Activated CD4-positive, alpha-beta memory T cell treated with anti-CD3 and anti-CD28 coated beads, Interleukin-2, amount 10 ng/mL, durations not matched to agents 7 days and 5 days (primary cell): ENCODE results near the gene FRMD3. TPM values are rescaled to one million over a fixed set of nuclear protein-coding genes. Genes with fewer than 3 reads are reported as not detected.

Source experiments
- CTCF ChIA-PET: fragments of 350-600 bp; sonication (Branson Sonifier 250); formaldehyde crosslinking; loops from one replicate; lab custom pipeline; 2021; ENCODE audit warnings: antibody characterized with exemption, inconsistent platforms; lab: Charles Lee
- POLR2A ChIA-PET: fragments of 350-600 bp; sonication (Branson Sonifier 250); formaldehyde crosslinking; loops from one replicate; lab custom pipeline; 2021; ENCODE audit warnings: antibody characterized with exemption; lab: Charles Lee
- DNase-seq: peaks from one replicate; pipeline ENCODE4 v3.0.0-alpha.2; 2020
- H3K27ac Mint-ChIP-seq: one replicate; pipeline ENCODE4 v1.8.0; 2021; ENCODE audit warnings: mild to moderate bottlenecking, mixed read lengths
- H3K27me3 Mint-ChIP-seq: one replicate; pipeline ENCODE4 v1.8.0; 2021; ENCODE audit warnings: mixed read lengths
- H3K36me3 Mint-ChIP-seq: one replicate; pipeline ENCODE4 v1.8.0; 2021; ENCODE audit warnings: low read depth, mixed read lengths
- H3K4me1 Mint-ChIP-seq: one replicate; pipeline ENCODE4 v1.8.0; 2021; ENCODE audit warnings: mixed read lengths
- H3K4me3 Mint-ChIP-seq: one replicate; pipeline ENCODE4 v1.8.0; 2021; ENCODE audit warnings: mild to moderate bottlenecking, mixed read lengths
- H3K9me3 Mint-ChIP-seq: one replicate; pipeline ENCODE4 v1.8.0; 2021; ENCODE audit warnings: mixed read lengths
- total RNA-seq, 2 experiments: library from RNA; stranded (reverse); gene quantifications; one replicate each; pipeline ENCODE4 v1.2.3, GENCODE V29; 2021

Gene FRMD3
- total RNA-seq, 2 experiments from 2014 or later = 0.23 to 0.30 TPM

DNA sequence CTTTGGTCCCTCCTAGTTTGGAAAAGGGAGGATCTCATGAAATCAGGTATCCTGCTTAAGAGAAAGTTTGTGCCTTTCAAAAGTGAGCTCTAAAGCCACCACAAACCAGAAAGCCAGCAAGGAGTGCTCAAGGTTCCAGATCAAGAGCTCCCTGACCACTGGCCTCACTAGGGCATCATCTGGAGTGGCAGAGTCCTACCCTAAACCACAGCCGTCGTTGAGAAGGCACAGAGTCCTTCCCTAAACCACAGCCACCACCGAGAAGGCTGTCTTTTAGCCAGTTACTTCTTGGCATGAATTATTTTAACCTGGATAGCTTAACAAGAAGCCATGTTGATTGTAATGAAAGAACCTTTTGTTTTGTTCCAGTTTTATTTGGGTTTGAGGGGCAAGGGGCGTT is 102.9 kb downstream of the FRMD3 start:
- Mint-ChIP-seq H3K4me3 (no peak overlapping the region), H3K36me3 (no peaks in the 10 kb centered on the region), H3K27me3 (peaks cover 1% of the 10 kb centered on the region), H3K27ac (no peak overlapping the region), H3K9me3 (no peaks in the 10 kb centered on the region), H3K4me1 (no peaks in the 10 kb centered on the region)
- no peak for DNase-seq
- POLR2A ChIA-PET = no interaction called here
- CTCF ChIA-PET = no interaction called here

DNA sequence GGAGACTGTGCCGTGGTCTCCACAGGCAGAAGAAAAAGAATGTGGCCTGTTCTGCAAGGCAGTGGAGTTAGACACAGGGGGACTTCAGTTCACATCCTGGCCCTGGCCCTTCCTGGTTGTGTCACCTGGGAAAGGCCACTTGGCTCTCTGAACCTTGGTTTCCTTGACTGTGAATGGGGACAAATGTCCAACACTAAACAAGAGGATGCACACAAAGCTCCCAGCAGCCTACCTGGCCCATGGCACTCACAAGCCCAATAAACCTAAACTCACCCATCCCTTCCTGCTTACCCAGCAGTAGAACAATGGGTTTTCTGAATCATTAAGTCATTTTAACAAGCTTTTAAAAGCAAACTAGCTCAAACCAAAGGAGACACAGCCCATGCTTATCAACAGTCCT is 103.9 kb downstream of the FRMD3 start:
- Mint-ChIP-seq H3K4me1 (no peaks in the 10 kb centered on the region), H3K27me3 (peaks cover 1% of the 10 kb centered on the region), H3K36me3 (no peaks in the 10 kb centered on the region), H3K9me3 (no peaks in the 10 kb centered on the region), H3K27ac (no peak overlapping the region), H3K4me3 (no peak overlapping the region)
- POLR2A ChIA-PET = no interaction called here
- DNase-seq = no peak
- CTCF ChIA-PET = no interaction called here

DNA sequence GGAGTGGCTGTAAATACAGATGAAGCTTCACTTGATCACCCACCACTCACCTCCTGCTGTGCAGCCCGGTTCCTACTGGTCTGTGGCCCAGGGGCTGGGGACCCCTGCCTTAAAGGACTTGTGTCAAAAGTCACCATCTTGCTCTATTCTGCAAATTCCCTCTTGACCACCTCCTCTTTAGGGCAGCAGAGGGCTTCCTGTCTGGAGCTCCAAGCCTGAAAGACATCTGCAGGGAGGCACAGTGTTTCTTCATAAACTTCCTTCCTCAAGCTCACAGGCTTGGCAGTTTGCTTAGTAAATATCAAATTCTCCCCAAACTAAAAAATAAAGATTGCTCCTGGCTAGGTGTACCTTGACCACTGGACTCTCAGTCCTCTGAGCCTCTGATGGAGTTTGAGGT is 104.4 kb downstream of the FRMD3 start:
- POLR2A ChIA-PET = no interaction called here

DNA sequence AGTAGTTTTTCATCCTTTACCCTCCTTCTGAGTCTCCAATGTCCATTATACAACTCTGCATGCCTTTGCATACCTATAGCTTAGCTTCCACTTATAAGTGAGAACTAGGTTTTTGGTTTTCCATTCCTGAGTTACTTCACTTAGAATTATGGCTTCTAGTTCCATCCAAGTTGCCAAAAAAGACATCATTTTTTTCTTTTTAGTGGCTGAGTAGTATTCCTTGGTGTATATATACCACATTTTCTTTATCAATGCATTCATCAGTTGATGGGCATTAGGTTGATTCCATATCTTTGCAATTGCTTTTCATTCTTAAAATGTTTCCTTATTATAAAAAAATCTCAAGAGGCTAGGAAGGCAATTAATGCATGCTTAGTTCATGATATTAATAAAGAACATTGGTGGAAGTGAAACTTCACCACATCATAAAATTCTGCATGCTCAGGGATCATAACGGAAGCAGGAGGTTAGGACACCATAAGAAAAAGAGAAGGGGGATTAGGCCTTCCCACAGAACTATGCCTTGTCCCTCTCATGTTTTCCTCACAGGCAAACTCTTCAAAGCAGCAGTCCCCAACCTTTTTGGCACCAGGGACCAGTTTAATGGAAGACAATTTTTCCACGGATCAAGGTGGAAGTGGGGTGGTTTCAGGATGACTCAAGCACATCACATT is 105.2 kb downstream of the FRMD3 start:
- H3K36me3 Mint-ChIP-seq = no peaks in the 10 kb centered on the region
- CTCF ChIA-PET = no interaction called here
- DNase-seq = no peak

More for the DNA sequence above, 104.4 kb downstream of the FRMD3 start:
- H3K36me3 Mint-ChIP-seq = no peaks in the 10 kb centered on the region
- peaks cover 1% of the 10 kb centered on the region for H3K27me3 Mint-ChIP-seq
- no peaks in the 10 kb centered on the region for H3K4me1 Mint-ChIP-seq
- H3K27ac Mint-ChIP-seq = no peak overlapping the region
- CTCF ChIA-PET = no interaction called here
- no peak for DNase-seq
- no peaks in the 10 kb centered on the region for H3K9me3 Mint-ChIP-seq
- H3K4me3 Mint-ChIP-seq = no peak overlapping the region

DNA sequence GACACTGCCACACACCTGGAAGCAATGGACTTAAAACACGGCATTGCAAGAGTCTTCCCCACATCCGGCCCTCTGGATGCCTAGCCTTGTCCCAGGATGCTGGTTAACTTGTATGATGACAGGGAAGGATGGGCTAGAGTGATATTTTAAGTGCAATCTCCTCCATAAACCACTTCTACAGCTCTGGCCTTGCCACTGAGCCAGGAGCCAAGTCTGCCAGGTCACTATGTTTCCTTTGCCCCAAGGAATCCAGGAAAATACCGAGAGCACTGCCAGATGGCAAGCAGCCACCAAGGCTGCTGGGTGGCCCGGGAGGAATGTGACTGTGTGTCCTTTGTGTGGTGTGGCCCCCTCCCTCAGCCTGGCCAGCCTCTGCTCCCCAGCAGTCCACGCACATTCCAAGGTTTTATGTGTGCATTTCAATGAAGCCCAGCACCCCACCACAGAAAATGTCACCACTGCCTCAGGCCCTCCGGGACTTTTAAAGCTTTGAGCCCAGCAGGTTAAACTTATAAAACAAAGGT is 106.0 kb downstream of the FRMD3 start:
- no peaks in the 10 kb centered on the region for H3K36me3 Mint-ChIP-seq
- peaks cover 1% of the 10 kb centered on the region for H3K27me3 Mint-ChIP-seq
- DNase-seq = no peak
- H3K9me3 Mint-ChIP-seq = no peaks in the 10 kb centered on the region
- ChIA-PET CTCF (interaction anchor here (0.5 kb wide), 1 partner anchor 1610 kb away, joined by 3 read pairs; no protein-coding TSS in a partner anchor), POLR2A (no interaction called here)
- no peak overlapping the region for H3K27ac Mint-ChIP-seq
- H3K4me3 Mint-ChIP-seq = no peak overlapping the region
- no peaks in the 10 kb centered on the region for H3K4me1 Mint-ChIP-seq

More for the DNA sequence above, 105.2 kb downstream of the FRMD3 start:
- Mint-ChIP-seq H3K9me3 (no peaks in the 10 kb centered on the region), H3K4me3 (no peak overlapping the region), H3K27ac (no peak overlapping the region), H3K27me3 (peaks cover 1% of the 10 kb centered on the region), H3K4me1 (no peaks in the 10 kb centered on the region)
- POLR2A ChIA-PET = no interaction called here

DNA sequence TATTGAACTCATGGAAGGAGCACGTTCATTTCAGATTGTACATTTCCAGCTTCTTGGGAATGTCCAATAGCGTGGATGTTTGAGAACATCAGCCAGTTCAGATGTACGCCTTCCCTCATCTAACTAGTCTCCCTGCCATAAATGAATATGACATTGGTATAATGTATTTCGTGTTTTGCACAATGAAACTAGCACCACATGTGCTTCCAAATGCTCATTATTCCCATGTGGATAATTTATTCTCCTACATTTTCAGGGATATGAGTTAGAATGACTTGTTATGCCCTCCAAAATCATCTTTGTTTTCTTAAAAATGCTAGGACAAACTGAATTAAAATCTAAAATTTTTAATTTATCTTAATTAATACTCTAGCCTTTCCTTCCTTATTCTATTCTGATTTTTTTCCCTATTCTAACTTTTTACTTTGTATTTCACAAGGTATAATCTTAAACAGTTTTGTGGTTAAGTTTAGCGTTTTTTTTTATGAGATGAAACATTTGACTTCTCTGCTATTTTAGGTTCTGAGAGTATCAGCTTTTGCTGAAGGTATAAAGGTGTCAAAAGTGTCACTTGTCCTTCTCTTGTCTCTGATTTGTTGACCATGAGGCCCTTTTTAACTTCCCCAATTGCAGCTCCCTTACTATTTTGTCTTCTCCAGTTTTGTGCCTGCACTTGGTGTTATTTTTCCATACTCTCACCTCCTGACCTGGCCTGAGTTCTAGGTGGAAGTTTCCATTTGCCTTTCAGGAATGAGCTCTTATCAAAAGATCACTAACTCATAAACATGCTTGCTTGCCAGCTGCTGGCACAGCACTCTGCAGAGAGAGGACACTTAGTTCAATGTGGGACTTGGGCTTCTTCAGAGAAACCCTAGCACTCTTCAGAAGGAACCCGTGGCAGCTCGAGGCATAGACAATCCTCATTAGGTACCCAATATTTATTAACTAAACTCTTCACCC is 106.8 kb downstream of the FRMD3 start:
- no peaks in the 10 kb centered on the region for H3K4me1 Mint-ChIP-seq
- H3K27ac Mint-ChIP-seq = no peak overlapping the region
- H3K27me3 Mint-ChIP-seq = peaks cover 1% of the 10 kb centered on the region
- no peaks in the 10 kb centered on the region for H3K36me3 Mint-ChIP-seq
- H3K9me3 Mint-ChIP-seq = no peaks in the 10 kb centered on the region
- no peak for DNase-seq
- ChIA-PET POLR2A (no interaction called here), CTCF (no interaction called here)
- no peak overlapping the region for H3K4me3 Mint-ChIP-seq

DNA sequence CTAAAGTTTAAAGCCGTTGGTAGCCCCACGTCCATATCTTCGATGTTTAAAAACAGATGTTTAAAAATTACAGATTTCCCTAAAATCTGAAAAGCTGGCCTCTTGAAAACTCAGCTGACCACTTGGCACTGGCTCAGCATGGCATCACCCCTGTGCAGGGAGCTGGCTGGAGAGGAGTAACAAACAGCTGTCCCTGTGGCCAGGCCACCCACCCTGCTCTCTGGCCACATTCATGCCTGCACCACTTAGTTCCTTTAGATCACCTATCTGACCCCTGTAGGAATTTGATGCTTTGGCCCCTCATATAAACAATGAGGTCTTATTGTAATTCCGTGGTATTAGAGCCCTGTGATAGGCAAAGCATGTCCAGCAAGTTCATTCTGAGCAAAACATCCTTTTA is 107.5 kb downstream of the FRMD3 start:
- Mint-ChIP-seq H3K27ac (no peak overlapping the region), H3K9me3 (no peaks in the 10 kb centered on the region), H3K27me3 (no peaks in the 10 kb centered on the region), H3K4me3 (no peak overlapping the region), H3K4me1 (no peaks in the 10 kb centered on the region), H3K36me3 (no peaks in the 10 kb centered on the region)
- ChIA-PET POLR2A (no interaction called here), CTCF (no interaction called here)
- no peak for DNase-seq

DNA sequence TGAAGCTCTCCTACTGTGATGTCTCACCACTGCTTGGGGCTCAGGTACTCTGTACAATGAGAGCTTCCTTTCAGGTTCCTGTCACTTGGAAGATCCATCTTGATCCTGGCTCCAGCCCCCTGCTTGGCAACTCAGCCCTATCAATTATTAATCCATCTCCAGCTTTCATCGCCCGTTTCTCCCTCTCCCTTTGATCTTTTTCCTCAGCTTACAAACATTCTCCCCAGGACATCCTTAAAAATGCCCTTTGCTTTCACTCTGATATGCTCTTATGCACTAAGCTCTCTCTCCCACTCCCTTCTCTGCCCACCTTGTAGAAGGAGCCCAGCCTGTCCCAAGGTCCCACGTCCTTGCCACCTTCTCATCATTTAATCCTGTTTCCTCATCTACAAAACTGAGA is 109.0 kb downstream of the FRMD3 start:
- ChIA-PET CTCF (no interaction called here), POLR2A (no interaction called here)
- no peaks in the 10 kb centered on the region for H3K9me3 Mint-ChIP-seq
- no peaks in the 10 kb centered on the region for H3K36me3 Mint-ChIP-seq
- H3K4me3 Mint-ChIP-seq = no peak overlapping the region
- H3K27me3 Mint-ChIP-seq = no peaks in the 10 kb centered on the region
- H3K4me1 Mint-ChIP-seq = no peaks in the 10 kb centered on the region
- DNase-seq = no peak
- H3K27ac Mint-ChIP-seq = no peak overlapping the region

DNA sequence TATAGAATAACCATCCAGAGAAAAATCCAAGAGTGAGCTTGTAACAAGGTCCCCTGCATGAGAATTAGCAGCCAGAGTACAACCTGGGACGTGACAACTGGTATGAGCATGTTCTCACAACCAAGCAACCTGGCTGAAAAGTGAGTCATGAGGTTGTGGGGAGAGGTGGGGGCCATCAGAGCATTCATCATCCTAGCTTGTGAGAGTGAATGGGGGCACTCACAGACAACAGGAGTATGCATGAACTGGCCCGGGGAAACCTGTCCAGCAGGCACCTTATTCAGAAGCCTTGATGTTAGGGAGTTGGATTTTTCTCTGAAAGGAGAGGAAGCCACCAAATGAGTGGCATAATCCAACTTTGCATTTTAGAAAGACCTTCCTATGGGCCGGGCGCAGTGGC is 113.0 kb downstream of the FRMD3 start:
- CTCF ChIA-PET = no interaction called here
- POLR2A ChIA-PET = no interaction called here
- H3K27me3 Mint-ChIP-seq = no peaks in the 10 kb centered on the region
- no peak overlapping the region for H3K4me3 Mint-ChIP-seq
- H3K9me3 Mint-ChIP-seq = no peaks in the 10 kb centered on the region
- H3K36me3 Mint-ChIP-seq = no peaks in the 10 kb centered on the region
- H3K27ac Mint-ChIP-seq = no peak overlapping the region
- no peaks in the 10 kb centered on the region for H3K4me1 Mint-ChIP-seq
- no peak for DNase-seq

DNA sequence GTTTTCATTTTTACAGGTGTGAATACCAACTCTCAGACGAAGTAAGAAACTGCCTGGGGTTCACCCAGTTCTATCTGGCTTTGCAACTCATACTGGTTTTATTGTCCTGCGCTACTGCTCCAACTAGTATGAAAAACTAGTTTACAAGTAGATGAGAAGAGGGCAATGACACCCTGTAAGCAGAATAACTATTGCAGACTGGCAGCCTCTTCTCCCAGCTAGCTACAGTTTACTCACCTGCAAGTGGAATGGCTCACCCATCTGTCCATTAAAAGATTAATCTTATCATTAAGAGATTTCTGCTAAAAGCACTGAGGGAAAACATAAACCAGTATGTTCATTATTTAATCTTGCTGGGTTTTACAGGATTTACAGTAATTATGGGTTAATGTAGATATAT is 113.4 kb downstream of the FRMD3 start:
- Mint-ChIP-seq H3K27ac (no peak overlapping the region), H3K4me3 (no peak overlapping the region), H3K9me3 (no peaks in the 10 kb centered on the region), H3K4me1 (no peaks in the 10 kb centered on the region), H3K36me3 (no peaks in the 10 kb centered on the region), H3K27me3 (no peaks in the 10 kb centered on the region)
- no peak for DNase-seq
- POLR2A ChIA-PET = no interaction called here
- CTCF ChIA-PET = no interaction called here

DNA sequence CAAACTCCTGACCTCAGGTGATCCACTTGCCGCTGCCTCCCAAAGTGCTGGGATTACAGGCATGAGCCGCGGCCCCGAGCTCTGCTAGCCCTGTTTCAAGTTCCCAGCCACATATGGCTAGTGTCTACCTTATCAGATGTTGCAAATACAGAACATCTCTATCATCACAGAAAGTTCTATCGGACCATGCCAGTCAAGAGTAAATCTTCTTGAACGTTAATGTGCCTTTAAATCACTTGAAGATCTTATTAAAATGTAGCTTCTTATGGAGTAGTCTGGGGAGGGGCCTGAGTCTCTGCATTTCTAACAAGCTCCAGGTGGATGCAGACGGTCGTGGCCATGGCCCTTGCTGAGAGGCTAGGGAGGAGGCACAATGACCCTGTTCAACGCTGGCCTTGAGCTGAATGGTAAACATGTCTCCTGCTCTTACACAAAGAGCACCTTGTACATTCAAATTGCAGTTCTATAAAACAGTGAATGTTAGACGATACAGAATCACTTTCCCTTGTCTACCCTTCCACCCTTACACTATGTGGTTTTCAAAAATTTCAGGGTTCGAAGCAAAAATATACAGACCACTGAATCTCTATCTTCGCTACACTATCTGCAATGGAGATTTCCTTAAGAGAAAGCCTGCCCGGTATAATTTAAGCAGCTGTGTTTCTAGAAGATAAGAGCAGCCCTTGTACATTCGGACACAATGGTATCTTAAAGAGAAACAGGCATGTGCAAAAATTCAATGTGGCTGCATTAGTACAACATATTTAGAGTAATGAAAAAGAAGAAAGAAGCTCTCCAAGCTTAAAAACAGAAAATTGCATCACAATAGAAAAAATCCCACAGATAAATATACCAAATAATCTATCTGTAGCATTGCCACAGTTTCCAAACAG is 114.1 kb downstream of the FRMD3 start:
- no peak overlapping the region for H3K4me3 Mint-ChIP-seq
- H3K9me3 Mint-ChIP-seq = no peaks in the 10 kb centered on the region
- DNase-seq = no peak
- ChIA-PET POLR2A (no interaction called here), CTCF (no interaction called here)
- no peaks in the 10 kb centered on the region for H3K4me1 Mint-ChIP-seq
- H3K27ac Mint-ChIP-seq = no peak overlapping the region
- no peaks in the 10 kb centered on the region for H3K27me3 Mint-ChIP-seq
- no peaks in the 10 kb centered on the region for H3K36me3 Mint-ChIP-seq

DNA sequence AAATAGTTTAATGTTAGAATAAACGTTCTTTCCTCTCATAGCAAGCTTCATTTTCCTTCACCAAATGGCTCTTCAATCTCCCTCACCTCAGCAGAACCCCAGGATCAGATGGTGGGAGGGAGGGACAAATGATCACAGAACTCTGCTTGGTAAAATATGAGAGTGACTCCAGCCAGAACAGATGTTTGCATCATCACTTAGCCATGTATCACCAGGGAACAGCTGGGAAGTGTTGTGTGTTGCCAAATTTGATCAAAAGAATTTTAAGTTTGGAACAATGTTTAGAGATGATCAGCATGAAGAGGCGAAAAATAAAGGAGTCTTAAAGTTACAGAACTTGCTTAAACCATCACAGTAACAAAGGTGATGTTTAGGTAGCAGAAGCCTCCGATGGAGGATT is 115.7 kb downstream of the FRMD3 start:
- Mint-ChIP-seq H3K36me3 (no peaks in the 10 kb centered on the region), H3K27me3 (no peaks in the 10 kb centered on the region), H3K4me1 (no peaks in the 10 kb centered on the region), H3K27ac (no peak overlapping the region), H3K4me3 (no peak overlapping the region), H3K9me3 (no peaks in the 10 kb centered on the region)
- POLR2A ChIA-PET = no interaction called here
- DNase-seq = no peak
- CTCF ChIA-PET = no interaction called here

DNA sequence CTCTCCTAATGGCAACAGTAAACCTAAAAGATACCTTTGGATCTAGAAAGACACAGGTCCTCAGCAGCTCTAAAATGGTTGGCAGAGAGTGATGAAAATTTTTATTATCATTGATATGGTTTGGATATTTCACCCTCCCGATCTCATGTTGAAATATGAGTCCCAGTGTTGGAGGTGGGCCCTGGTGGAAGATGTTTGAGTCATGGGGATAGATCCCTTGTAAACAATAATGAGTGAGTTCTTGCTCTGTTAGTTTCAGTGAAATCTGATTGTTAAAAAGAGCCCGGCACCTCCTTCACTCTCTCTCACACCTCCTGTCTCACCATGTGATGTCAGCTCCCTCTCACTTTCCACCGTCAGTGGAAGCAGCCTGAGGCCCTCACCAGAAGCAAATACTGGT is 117.7 kb downstream of the FRMD3 start:
- H3K4me1 Mint-ChIP-seq = no peaks in the 10 kb centered on the region
- no peak overlapping the region for H3K4me3 Mint-ChIP-seq
- ChIA-PET CTCF (no interaction called here), POLR2A (no interaction called here)
- DNase-seq = no peak
- no peaks in the 10 kb centered on the region for H3K9me3 Mint-ChIP-seq
- no peaks in the 10 kb centered on the region for H3K27me3 Mint-ChIP-seq
- no peak overlapping the region for H3K27ac Mint-ChIP-seq
- H3K36me3 Mint-ChIP-seq = no peaks in the 10 kb centered on the region
